Measurements from ENCODE around the gene IDE.

Gene IDE

DNA sequence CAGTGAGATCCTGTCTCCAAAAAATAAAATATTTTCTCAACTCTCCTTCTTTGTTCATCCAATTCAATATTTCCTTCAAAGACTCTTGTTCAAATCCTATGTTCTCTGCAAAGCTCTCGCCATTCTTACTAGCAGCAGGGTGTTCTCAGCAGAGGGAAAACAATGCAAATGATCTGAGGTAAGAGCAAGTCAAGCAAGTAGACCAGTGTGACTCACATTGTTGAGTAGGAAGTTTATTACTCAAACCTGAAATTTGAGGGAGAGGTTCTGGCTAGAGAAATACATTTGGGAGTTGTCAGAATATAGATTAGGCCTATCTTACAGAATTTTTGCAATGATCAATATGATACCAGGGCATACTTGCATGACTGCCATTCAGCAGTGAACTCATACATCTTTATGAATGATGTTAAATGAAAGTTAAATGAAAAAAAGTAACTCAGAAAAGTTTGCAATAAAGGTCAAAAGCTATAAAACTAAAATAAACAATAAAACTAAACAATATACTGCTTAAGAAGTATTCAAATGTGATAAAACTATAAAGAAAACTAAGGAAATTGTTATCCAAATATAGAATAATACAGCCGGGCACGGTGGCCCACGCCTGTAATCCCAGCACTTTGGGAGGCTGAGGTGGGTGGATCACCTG lies 5.8 kb downstream of the IDE start:
- DNase-seq (ENCODE audit: low spot score), result peak; percentile 44
- peak; percentile 81 for FAIRE-seq

DNA sequence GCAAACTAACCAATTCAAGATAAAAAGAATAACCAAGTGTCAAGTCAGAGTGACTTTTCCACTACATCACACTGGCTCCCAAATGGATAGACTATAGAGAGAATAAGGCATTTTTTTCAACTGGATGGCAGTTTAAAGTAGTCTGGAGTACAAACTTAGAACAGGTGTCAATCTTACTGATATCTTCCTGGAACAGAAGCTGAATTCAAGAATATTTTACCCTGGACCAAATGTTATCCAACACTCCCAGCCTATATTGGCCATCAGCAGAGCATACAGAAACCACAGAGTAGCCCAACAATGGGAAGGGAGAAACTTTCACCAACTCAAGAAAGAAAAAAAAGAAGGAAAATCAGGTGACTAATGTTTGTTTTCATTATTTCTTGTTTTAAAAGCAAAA lies 11.5 kb downstream of the IDE start:
- DNase-seq (ENCODE audit: low spot score) (no peak), FAIRE-seq (no peak)

DNA sequence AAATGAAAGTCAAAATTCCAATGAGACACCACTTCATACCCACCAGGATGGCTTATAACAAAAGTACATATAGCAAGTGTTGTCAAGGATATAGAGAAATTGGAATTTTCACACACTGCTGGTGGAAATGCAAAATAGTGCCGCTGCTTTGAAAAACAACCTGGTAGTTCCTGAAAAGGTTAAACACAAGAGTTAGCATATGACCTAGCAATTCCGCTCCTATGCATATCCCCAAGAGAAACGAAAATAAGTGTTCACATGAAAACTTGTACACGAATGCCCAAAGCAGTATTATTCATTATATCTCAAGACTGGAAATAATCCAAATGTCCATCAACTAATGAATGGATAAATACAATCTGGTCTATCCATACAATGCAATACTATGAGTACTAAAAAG lies 14.8 kb downstream of the IDE start:
- FAIRE-seq (no peak), DNase-seq (ENCODE audit: low spot score) (no peak)

DNA sequence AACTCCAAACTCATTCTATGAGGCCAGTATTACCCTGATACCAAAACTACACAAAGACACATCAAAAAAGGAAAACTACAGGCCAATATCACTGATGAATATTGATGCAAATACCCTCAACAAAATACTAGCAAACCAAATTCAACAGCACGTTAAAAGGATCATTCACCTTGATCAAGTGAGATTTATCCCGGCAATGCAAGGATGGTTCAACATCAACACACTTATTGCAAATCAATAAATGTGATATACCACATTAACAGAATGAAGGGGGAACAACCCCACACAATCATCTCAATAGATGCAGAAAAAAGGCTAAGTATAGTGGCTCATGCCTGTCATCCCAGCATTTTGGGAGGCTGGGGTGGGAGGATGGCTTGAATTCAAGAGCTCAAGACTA lies 19.9 kb downstream of the IDE start:
- DNase-seq (ENCODE audit: low spot score) (no peak), FAIRE-seq (no peak)

DNA sequence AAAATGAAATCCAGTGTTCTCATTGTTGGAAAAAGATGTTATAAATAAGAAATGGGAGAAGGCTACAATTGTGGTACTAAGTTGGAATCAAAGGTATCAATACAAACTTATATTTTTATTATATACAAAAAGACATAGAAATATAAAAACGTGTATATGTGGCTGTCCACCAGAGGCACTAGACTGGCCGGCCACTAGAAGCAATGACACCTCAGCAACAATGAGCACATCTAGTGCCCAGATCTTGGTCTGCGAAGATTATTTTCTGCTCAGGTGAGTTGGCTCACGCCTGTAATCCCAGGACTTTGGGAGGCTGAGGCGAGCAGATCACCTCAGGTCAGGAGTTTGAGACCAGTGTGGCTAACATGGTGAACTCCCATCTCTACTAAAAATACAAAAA lies 21.6 kb downstream of the IDE start:
- FAIRE-seq (no peak), DNase-seq (ENCODE audit: low spot score) (no peak)

DNA sequence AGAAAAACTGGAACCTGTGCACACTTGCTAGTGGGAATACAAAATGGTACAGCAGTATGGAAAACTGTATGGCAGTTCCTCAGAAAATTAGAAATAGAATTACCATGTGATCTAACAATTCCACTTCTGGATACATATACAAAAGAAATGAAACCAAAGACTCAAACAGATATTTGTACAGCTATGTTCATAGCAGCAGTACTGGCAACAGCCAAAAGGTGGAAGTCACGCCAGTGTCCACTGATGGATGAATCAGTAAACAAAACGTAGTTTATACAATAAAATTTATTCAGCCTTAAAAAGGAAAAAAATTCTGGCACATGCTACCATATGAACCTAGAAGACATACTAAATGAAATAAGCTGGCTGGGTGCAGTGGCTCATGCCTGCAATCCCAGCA lies 23.0 kb downstream of the IDE start:
- no peak for DNase-seq (ENCODE audit: low spot score)
- no peak for FAIRE-seq

DNA sequence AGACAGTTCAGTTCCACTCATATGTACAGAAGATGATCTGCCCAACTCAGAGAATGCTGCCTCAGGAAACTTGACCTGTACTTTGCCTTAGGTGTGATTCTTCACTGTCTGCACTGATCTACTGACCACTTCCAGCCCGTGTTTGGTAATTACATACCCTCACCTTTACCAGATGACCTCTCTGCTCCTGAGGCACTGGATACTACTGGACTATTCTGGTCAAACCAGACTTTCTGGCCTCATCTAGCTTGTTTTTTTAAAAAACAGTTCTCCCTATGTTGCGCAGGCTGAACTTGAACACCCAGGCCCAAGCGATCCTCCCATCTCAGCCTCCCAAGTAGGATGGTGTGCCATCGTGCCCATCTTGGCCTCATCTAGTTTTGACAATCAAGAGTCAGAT lies 26.2 kb downstream of the IDE start:
- DNase-seq (ENCODE audit: low spot score) (no peak), FAIRE-seq (no peak)

DNA sequence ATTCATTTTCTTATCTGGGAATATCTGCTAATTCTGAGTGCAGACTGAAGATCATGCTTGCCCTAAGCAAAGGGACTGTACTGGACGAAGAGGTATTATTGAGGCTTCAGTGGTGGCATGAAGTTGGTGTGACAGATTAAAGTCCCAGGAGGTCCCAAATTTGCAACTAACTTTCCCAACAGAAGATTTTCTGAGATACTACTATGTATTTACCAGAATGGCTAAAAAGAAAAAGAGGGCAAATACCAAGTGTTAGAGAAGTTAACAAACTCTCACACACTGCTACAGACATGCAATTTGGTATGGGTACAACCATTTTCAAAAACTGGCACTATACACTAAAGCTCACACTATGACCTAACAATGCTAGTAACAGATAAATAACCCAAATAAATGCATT lies 28.3 kb downstream of the IDE start:
- no peak for FAIRE-seq

DNA sequence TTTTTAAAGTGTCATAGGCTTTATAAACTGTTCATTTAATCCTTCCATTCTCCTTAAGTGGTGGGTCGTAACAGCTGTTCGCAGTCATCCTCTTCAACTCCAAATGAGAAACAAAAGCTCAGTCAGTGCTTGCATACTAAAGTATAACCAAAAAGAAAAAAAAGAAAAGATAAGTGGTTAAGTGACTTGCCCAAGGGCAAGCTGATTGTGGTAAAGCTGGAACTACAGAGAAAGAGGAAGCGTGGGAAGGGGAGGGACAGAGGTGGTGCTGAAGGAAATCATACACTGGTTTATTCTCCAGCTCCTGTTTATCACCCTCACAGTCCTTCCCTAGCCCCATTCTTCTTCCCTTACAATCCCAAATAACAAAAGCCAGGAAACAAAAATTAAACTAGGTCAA lies 29.6 kb downstream of the IDE start:
- no peak for FAIRE-seq

More for the DNA sequence above, 28.3 kb downstream of the IDE start:
- DNase-seq (ENCODE audit: low spot score), result no peak

DNA sequence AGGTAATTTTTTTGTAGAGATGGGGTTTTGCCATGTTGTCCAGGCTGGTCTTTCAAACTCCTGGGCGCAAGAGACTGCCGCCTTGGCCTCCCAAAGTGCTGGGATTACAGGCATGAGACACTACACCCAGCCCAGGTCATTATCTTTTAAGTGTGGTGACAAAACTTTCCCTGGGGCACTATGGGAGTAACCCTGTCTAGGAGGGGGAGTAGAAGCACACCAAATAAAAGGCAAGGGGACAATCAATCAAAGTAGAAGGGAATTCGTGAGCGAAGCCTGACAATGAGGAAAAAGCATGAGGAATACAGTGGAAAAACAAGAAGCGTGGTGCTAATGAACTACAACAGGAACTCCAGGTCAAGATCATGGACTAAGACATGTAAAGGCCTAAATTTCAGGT lies 31.4 kb downstream of the IDE start:
- no peak for FAIRE-seq
- no peak for DNase-seq (ENCODE audit: low spot score)

More for the DNA sequence above, 29.6 kb downstream of the IDE start:
- DNase-seq (ENCODE audit: low spot score), result no peak

DNA sequence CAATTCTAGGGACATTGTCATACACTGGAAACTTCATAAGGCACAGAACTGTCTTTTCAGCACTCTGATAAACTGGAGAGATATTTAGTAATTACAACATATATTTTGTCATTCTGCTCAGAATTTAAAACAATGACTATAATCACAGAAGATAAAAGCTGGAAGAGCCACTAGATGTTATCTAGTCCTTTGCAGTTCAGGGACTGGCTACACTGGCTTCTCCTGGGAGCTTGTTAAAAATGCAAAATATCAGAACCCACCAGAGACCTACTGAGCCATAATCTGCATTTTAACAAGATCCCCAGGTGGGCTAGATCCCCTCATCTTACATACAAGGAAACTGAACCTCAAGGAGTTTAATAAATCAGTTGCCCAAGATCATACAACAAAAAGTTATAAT lies 32.3 kb downstream of the IDE start:
- FAIRE-seq (no peak), DNase-seq (ENCODE audit: low spot score) (no peak)

DNA sequence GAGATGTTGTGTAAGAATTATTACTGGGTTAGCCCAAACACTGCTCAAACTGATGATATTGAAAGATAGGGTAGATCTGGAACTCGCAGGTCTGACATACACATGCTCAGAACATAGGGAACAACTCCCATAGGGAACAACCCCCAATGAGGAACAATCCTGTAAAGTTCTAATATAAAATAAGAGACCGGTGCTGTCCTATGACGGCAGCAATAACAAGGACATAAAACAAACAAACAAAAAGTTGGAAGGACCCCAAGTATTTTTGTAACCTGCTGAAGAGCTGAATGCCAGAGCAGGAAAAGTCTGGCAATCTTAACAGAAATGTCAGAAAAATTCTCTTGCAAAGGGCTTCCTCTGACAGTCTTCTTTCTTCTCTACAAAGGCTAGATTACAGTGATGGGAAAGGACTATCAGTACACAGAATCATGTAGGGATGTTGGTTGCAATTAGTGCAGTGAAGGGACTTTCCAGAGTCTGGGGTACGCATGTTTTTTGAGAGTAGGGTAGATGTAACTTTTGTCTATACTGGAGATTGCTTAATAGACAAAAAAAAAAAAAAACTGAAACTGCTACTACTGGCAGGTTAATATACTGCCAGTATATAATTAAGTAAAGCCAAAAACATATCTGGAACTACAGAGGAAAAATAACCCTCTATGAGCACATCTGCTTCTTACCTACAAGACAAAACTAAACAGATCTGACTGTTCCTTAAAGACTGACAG lies 35.5 kb downstream of the IDE start:
- FAIRE-seq, result no peak
- DNase-seq (ENCODE audit: low spot score), result no peak

DNA sequence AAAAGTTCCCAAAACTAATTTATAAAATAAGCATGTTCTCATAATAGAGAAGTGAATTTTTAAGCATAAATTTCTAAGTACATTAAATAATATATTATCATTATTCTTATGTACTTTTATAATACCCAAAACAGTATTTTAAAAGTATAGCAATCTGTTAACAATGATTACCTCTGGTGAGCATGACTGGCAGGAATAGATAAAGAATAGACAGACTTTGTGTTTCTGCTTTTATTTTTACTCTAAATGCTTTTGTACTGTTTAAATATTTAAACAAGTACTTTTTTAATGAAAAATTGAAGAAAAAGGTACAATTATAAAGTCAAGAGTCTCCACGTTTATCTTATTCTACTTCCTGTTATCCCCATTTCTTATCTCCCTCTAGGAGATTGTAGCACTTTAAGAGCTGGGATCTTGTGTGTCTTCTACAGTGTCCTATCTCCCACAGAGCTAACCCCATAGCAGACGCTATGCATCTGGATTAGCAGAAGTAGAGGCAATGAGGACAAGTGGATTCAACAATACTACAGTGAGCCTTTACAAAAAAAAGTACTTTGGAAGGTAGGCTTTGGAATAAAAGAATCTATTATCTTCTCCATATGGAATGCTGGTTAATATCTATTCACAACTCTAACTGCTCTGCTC lies 42.9 kb downstream of the IDE start:
- DNase-seq (ENCODE audit: low spot score), result no peak
- FAIRE-seq, result peak; percentile 41

DNA sequence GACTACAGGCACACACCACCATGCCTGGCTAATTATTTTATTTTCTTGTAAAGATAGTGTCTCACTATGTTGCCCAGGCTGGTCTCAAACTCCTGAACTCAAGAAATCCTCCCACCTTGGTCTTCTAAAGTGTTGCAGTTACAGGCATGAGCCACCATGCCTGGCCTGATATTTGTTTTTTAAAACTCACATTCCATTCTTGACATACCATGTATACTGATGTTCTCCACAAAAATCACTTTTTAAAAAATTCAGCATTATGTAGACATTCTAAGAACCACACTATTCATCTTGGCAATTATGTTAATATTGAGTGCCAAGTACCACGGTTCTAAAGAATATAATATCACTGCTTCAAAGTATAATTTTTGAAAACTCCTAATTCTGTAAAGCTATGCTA lies 43.5 kb downstream of the IDE start:
- DNase-seq (ENCODE audit: low spot score) (no peak), FAIRE-seq (no peak)

DNA sequence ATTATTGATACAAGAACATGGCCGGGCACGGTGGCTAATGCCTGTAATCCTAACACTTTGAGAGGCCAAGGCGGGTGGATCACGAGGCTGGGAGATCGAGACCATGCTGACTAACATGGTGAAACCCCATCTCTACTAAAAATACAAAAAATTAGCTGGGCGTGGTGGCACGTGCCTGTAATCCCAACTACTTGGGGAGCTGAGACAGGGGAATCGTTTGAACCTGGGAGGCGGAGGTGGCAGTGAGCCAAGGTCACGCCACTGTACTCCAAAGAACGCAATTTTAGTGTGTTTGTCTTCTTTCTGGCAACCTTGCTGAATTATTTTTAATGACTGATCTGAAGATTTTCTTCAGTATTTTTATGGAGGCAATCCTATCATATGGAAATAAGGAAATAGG lies 46.2 kb downstream of the IDE start:
- FAIRE-seq, result no peak
- no peak for DNase-seq (ENCODE audit: low spot score)

DNA sequence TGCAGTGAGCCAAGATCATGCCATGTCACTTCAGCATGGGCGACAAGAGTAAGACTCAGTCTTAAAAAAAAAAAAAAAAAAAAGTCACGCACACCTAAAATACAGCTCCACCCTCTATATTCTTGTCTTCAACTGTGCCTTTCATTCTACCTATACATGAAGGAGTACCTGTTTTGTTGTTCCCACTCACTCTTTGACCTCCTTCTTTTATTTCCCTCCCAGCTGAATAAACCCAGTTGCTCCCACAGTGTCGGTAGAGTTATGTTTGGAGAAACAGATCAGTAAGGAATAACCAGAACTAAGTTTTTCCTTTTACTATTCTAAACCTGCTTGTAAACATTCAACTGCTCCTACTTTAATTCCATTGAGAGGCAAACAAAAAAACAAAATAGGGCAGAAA lies 50.3 kb downstream of the IDE start:
- no peak for DNase-seq (ENCODE audit: low spot score)
- FAIRE-seq, result no peak

DNA sequence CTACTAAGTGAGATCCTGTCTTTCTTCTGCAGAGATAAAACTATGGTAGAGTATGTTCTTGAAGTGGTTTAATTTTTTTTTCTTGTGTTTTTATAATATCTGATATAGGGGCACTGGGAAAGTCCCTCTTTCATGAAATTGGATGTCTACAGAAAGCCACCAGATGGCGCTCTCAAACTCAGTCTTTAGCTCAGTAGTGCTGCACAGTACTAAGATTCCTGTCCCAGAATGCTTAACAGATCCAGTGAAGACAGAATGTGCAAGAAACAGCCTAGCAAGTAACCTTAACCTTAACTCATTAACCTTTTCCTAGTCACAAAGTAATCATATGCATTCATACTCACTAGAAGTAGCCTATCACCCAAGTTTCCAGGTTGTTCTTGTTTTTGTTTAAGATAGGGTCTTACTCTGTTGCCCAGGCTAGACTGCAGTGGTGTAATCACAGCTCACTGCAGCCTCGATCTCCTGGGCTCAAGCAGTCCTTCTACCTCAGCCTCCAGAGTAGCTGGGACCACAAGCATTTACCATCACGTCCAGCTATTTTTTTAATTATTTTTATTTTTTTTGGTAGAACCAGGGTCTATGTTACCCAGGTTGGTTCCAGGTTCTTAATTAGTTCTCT lies 56.7 kb downstream of the IDE start:
- FAIRE-seq (peak; percentile 80), DNase-seq (ENCODE audit: low spot score) (peak; percentile 59)

DNA sequence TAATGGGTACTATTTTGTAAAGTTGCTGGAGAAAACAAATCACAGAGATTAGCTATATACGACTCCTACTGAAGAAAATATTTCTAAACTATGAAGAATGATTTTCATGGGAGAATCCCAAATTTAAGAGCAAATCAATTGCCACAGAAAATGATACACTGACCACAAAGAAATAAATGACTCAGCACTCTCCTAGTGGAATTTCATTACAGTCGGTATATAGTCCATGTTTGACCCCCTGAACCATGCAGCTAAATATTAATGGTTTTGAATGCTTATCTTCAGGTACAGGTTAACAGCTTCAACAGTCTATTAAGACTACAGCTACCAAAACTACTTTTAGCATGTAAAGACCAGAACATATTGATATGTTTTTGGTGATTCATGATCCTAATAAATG lies 65.0 kb downstream of the IDE start:
- FAIRE-seq (peak; percentile 16), DNase-seq (ENCODE audit: low spot score) (no peak)

DNA sequence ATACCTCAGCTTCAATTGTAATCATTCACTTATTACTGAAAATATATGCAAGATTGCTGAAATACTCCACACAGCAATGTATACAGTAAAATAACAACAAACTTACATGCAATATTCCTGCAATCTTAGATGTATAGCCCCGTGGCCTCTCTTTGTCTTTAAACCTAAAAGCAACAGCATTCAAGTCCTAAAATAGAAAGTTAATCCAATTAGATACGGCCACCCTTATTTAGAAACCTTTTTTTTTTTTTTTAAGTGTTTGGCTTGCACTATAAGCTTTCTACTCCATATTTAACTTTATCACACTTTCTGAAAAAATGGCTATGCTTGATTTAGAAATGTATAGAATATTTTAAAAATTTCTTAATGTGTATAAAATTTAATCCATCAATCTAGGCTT lies 67.6 kb downstream of the IDE start:
- DNase-seq (ENCODE audit: low spot score) (no peak), FAIRE-seq (no peak)

DNA sequence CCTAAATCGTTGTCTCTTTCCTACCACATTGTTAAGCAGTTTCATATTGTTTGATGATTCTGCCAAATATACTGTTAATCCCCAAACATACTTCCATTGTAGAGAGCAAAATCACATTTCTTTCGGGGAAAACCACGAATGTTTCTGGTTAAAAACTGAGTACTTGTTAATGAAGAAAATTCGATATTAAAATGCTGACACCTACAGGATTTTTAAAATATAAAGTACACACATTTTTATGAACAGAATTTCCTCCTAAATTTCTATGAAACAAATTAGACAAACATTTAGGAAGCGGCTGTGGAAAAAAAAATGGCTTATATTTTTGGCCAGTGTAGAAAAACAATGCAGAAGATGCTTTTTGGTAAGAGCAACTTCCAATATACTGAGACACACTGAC lies 68.8 kb downstream of the IDE start:
- FAIRE-seq (no peak), DNase-seq (ENCODE audit: low spot score) (no peak)

DNA sequence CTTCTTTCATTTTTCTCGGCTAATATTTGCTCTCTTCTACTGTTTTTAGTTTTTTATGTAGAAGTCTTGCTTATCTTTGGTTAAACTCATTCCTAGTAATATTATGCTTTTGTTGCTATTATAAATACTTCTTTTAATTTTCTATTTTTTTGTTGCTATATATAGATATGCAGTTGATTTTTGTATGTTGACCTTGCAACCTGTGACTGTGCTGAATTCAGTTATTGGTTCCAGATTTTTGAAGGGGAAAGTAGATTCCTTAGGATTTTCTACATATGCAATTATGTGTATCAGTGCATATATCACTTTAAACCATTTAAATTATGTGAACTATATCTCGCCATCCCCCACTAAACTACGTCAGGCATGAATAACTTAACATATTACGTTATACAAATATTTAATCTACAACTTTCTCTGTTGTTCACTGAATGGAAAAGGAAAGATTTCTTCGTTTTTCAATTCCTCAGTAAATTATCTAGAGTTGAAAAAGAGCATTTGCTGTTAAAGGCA lies 71.5 kb downstream of the IDE start:
- FAIRE-seq (no peak), DNase-seq (ENCODE audit: low spot score) (no peak)

DNA sequence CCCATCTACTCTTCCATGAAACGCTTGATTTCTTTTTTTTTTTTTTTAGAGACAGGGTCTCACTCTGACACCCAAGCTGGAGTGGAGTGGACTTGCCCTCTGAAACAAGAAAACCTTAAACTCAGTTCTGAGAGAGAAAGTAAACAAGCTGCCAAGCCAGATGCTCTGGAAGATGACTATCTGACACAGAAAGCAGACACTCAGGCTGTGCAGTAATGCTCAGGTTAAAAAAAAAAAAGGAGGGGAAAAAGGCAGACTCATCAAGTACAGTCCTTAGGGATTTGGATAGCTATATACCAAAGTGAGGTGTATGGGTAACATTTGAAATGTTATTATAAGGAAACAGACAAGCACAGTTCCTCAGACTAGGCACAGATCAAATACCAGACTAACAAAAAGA lies 80.5 kb downstream of the IDE start:
- DNase-seq (ENCODE audit: low spot score), result no peak
- no peak for FAIRE-seq
